Panc1 (cell line): ENCODE data around the gene ZC3H7A. TPM values are rescaled to one million over a fixed set of nuclear protein-coding genes. Genes with fewer than 3 reads are reported as not detected.
A peak's percentile ranks its signal among the peaks of the same experiment; 100 is the strongest.

Experiments used
- ATAC-seq: fragments of 200-7000 bp; cut with Tn5 transposase; 2 replicates; pipeline ENCODE4 v1.9.1; 2020; ENCODE audit warnings: mild to moderate bottlenecking, moderate library complexity
- BruUV-seq: library from RNA; stranded (reverse); fragments of 400-500 nt; replicated peaks from 2 replicates; lab custom pipeline; 2021; lab: Mats Ljungman, UMichigan
- CTCF ChIA-PET: fragments of 300-600 bp; sonication (Branson Sonifier 250); formaldehyde crosslinking; loops from one replicate; lab custom pipeline; 2022; ENCODE audit warnings: antibody characterized with exemption; lab: Charles Lee
- POLR2A ChIA-PET: fragments of 300-600 bp; sonication (Branson Sonifier 250); formaldehyde crosslinking; loops from one replicate; lab custom pipeline; 2022; ENCODE audit warnings: antibody characterized with exemption; lab: Charles Lee
- DNase-seq: peaks from one replicate; pipeline ENCODE4 v3.0.0-alpha.2; 2010; ENCODE audit warnings: low read depth, low spot score
- H3K27ac ChIP-seq: 2 replicates; pipeline ENCODE4 v1.5.1; 2011; ENCODE audit warnings: mild to moderate bottlenecking, low read length, inconsistent platforms
- H3K27me3 ChIP-seq: fragments of 200-500 bp; sonication (Bioruptor generic); 2 replicates; pipeline ENCODE4 v1.6.0; 2014; ENCODE audit warnings: low read length, inconsistent platforms; ENCODE audit not compliant: control insufficient read depth, insufficient read depth
- H3K36me3 ChIP-seq: fragments of 200-500 bp; sonication (Bioruptor generic); 2 replicates; pipeline ENCODE4 v1.5.1; 2014; ENCODE audit warnings: inconsistent platforms, mild to moderate bottlenecking, low read length, moderate library complexity; ENCODE audit not compliant: control insufficient read depth, insufficient read depth
- H3K4me1 ChIP-seq: 2 replicates; pipeline ENCODE4 v1.5.1; 2011; ENCODE audit warnings: inconsistent platforms, mild to moderate bottlenecking, low read length, moderate library complexity; ENCODE audit not compliant: control insufficient read depth, insufficient read depth
- H3K4me3 ChIP-seq, 2 experiments: 2 replicates each; pipeline ENCODE4 v1.5.1; 2011 to 2012; ENCODE audit warnings: low read depth in 2 of 2, low read length in 2 of 2, mild to moderate bottlenecking in 2 of 2, inconsistent platforms in 1 of 2, moderate library complexity in 1 of 2
- H3K9me3 ChIP-seq: fragments of 200-500 bp; sonication (Bioruptor generic); 2 replicates; pipeline ENCODE4 v1.5.1; 2014; ENCODE audit warnings: low read depth, mild to moderate bottlenecking, inconsistent platforms, low read length, moderate library complexity; ENCODE audit not compliant: control insufficient read depth, insufficient read depth
- CTCF ChIP-seq: fragments of 450-650 bp; IDR thresholded peaks from 2 replicates; pipeline ENCODE4 v1.5.1; 2017; ENCODE audit warnings: mild to moderate bottlenecking
- POLR2AphosphoS5 ChIP-seq: IDR thresholded peaks from 2 replicates; pipeline ENCODE4 v1.6.1; 2012; ENCODE audit warnings: mild to moderate bottlenecking, low read depth, low read length, moderate library complexity
- REST ChIP-seq, 2 experiments: IDR thresholded peaks; 2 replicates each; pipeline ENCODE4 v1.6.1; 2011 to 2012; ENCODE audit warnings: low read depth in 2 of 2, control low read depth in 1 of 2, low read length in 1 of 2, mild to moderate bottlenecking in 1 of 2, moderate library complexity in 1 of 2; ENCODE audit not compliant: insufficient read depth in 1 of 2
- SIN3A ChIP-seq: IDR thresholded peaks from 2 replicates; pipeline ENCODE4 v1.6.1; 2012; ENCODE audit warnings: low read depth, mild to moderate bottlenecking, low read length, moderate library complexity, borderline replicate concordance; ENCODE audit not compliant: insufficient read depth
- TCF7L2 ChIP-seq: IDR thresholded peaks from 2 replicates; pipeline ENCODE4 v1.6.1; 2011; ENCODE audit warnings: mild to moderate bottlenecking, low read depth, low read length, inconsistent platforms
- in situ Hi-C: cut with HindIII; loops from 2 replicates; pipeline ENCODE4 v1.10.0; 2016; ENCODE audit warnings: low sequenced_read_pairs, low pct_unique_long_range_greater_than_20kb
- intact Hi-C: fragments of 100-400 bp; cut with micrococcal nuclease; formaldehyde crosslinking; loops from one replicate; pipeline ENCODE4 v1.10.0; 2022; ENCODE audit not compliant: unreplicated experiment
- total RNA-seq: library from RNA; stranded (reverse); gene quantifications from one replicate; pipeline ENCODE4 v1.2.1, GENCODE V29; 2021; ENCODE audit not compliant: unreplicated experiment

ZC3H7A gene
- total RNA-seq, 1 experiment from 2014 or later = 52.3 TPM

- in situ Hi-C loops = no loop called here
- peak; percentile 45 for ATAC-seq
- no TSS peak for BruUV-seq
- intact Hi-C loops = no loop called here
- DNase-seq = no peak
- Histone ChIP-seq H3K27me3 (no peaks in the 10 kb centered on the region), H3K4me3 (peak overlapping the region; percentile 73 to 78), H3K4me1 (peaks cover 18% of the 10 kb centered on the region), H3K27ac (peak overlapping the region; percentile 68), H3K36me3 (peaks cover 5% of the 10 kb centered on the region; the same call in 1 of the 2 replicates), H3K9me3 (no peaks in the 10 kb centered on the region)
- no peak for TF ChIP-seq REST (IDR thresholded peaks at IDR 0.05; ENCODE audit: insufficient read depth in 1 of 2, low read depth in 2 of 2, low read length in 1 of 2)
- TF ChIP-seq CTCF = no peak
- no peak for TF ChIP-seq SIN3A
- ChIA-PET CTCF (no interaction called here), POLR2A (no interaction called here)
These were observed 54.9 kb downstream of the ZC3H7A start for GRCh38 chr16:11742093-11742535.

GRCh38 chr16:11740567-11740966 lies 56.5 kb downstream of the ZC3H7A start:
- Histone ChIP-seq H3K4me3 (peak overlapping the region; percentile 73 to 78; a peak in 2 of 4 replicates), H3K27ac (peak overlapping the region; percentile 68), H3K4me1 (peaks cover 18% of the 10 kb centered on the region), H3K9me3 (no peaks in the 10 kb centered on the region), H3K36me3 (peaks cover 5% of the 10 kb centered on the region; the same call in 1 of the 2 replicates), H3K27me3 (no peaks in the 10 kb centered on the region)
- in situ Hi-C loops (no loop called here), intact Hi-C loops (no loop called here)
- TF ChIP-seq REST (IDR thresholded peaks at IDR 0.05; ENCODE audit: insufficient read depth in 1 of 2, low read depth in 2 of 2, low read length in 1 of 2) (no peak), POLR2AphosphoS5 (no peak), TCF7L2 (no peak), SIN3A (no peak), CTCF (no peak)
- ChIA-PET CTCF (no interaction called here), POLR2A (no interaction called here)
- no TSS peak for BruUV-seq
- DNase-seq (no peak), ATAC-seq (no peak)
